ENCODE results near the gene DPYSL5. TPM values are rescaled to one million over a fixed set of nuclear protein-coding genes. Genes with fewer than 3 reads are reported as not detected.

Gene DPYSL5
- total and polyA plus RNA-seq, 2 of the 13 experiments (the other 11 are each of a cell fraction or from before 2014, with no cell fraction given) = 0.15 TPM; not detected in 1

GRCh38 chr2:26980971-26981370 is 133.0 kb downstream of the DPYSL5 start:
- peaks cover 14% of the 10 kb centered on the region for H3K4me1 ChIP-seq (ENCODE audit: insufficient read depth, low read length)
- peaks cover 0 to 3% of the 10 kb centered on the region in 2 experiments; a peak in 1 of 5 replicates for H3K27me3 ChIP-seq (ENCODE audit: control insufficient read depth in 1 of 2, insufficient read depth in 2 of 2, low read length in 2 of 2)
- no peak overlapping the region for H3K27ac ChIP-seq (ENCODE audit: extremely low read length, insufficient read depth, low read length)
- in situ Hi-C loops (cut with HindIII; ENCODE audit: extremely low pct_ligation_motif_present, low pct_unique_long_range_greater_than_20kb) (no loop called here), intact Hi-C loops (cut with micrococcal nuclease; ENCODE audit: unreplicated experiment) (no loop called here)
- no peaks in the 10 kb centered on the region for H4K20me1 ChIP-seq (ENCODE audit: insufficient read depth, low read length)
- H3K36me3 ChIP-seq (replicated peaks in 1 of 2; ENCODE audit: control insufficient read depth in 1 of 2, insufficient read depth in 2 of 2, low read length in 2 of 2) = no peaks in the 10 kb centered on the region
- H3K9ac ChIP-seq (ENCODE audit: insufficient read depth, low read depth, low read length) = no peak overlapping the region
- POLR2A ChIA-PET = no interaction called here
- no peak overlapping the region for H2AFZ ChIP-seq (ENCODE audit: low read length)
- TF ChIP-seq ATAD3A (CRISPR knock-in tag; IDR thresholded peaks at IDR 0.05) (no peak), CEBPG (CRISPR knock-in tag; IDR thresholded peaks at IDR 0.05) (no peak), YY1 (IDR thresholded peaks at IDR 0.05; ENCODE audit: insufficient read depth, insufficient replicate concordance, low read depth, low read length) (no peak), SETDB1 (CRISPR knock-in tag; IDR thresholded peaks at IDR 0.05; ENCODE audit: borderline replicate concordance) (no peak), GFI1 (CRISPR knock-in tag; IDR thresholded peaks at IDR 0.05; ENCODE audit: borderline replicate concordance) (no peak), SRY (CRISPR knock-in tag; IDR thresholded peaks at IDR 0.05) (no peak), ZNF451 (CRISPR knock-in tag; IDR thresholded peaks at IDR 0.05) (no peak), GTF3A (CRISPR knock-in tag; conservative IDR thresholded peaks at IDR 0.05) (no peak), REPIN1 (CRISPR knock-in tag; IDR thresholded peaks at IDR 0.05; ENCODE audit: borderline replicate concordance, low read depth) (no peak), BRD4 (CRISPR knock-in tag; IDR thresholded peaks at IDR 0.05) (no peak), NR2F6 (IDR thresholded peaks at IDR 0.05) (no peak), NR2F6 (CRISPR knock-in tag; IDR thresholded peaks at IDR 0.05) (no peak), THAP7 (CRISPR knock-in tag; IDR thresholded peaks at IDR 0.05) (no peak), PRPF4 (IDR thresholded peaks at IDR 0.05; ENCODE audit: low read depth, low read length, poor library complexity, severe bottlenecking) (no peak), ZNF335 (CRISPR knock-in tag; IDR thresholded peaks at IDR 0.05) (no peak), FLYWCH1 (CRISPR knock-in tag; IDR thresholded peaks at IDR 0.05) (no peak), NFE2L1 (CRISPR knock-in tag; IDR thresholded peaks at IDR 0.05; ENCODE audit: borderline replicate concordance) (no peak)
- no peaks in the 10 kb centered on the region for H3K9me3 ChIP-seq (ENCODE audit: low read length)
- H3K4me2 ChIP-seq (ENCODE audit: low read depth, low read length) = no peak overlapping the region
- DNase-seq (ENCODE audit: low spot score) (no peak), FAIRE-seq (no peak), ATAC-seq (no peak)
- H3K79me2 ChIP-seq (ENCODE audit: insufficient read depth, low read length) = no peaks in the 10 kb centered on the region
- CTCF ChIA-PET (ENCODE audit: low intra/inter-chr PET ratio, low total read pairs) = no interaction called here
- 53% methylated on average over 2 of the region's 2 CpGs for WGBS (ENCODE audit: low lambda C conversion rate)
- no TSS peak for BruUV-seq (replicated peaks)
- H3K4me3 ChIP-seq (replicated peaks in 1 of 3; ENCODE audit: insufficient read depth in 1 of 3, low read depth in 2 of 3, low read length in 3 of 3) = no peak overlapping the region

All from HepG2 (cell line).